A549 (cell line): ENCODE results near the gene IKZF3. TPM values are rescaled to one million over a fixed set of nuclear protein-coding genes. Genes with fewer than 3 reads are reported as not detected.
"Not testable (repeated sequence)": the region's sequence is repeated elsewhere in the genome, so short reads cannot be mapped to it uniquely, and the experiment has no call there.

ENCODE experiments used
- ATAC-seq, 2 experiments: fragments of 200-7000 bp in 1 of 2; fragments of >200 bp in 1 of 2; cut with Nextera tagmentation in 1 of 2; cut with Tn5 transposase in 1 of 2; 3 replicates each; pipeline versions ENCODE4 v1.8.0 to v1.9.1; 2018 to 2020; ENCODE audit warnings: mild to moderate bottlenecking in 1 of 2, moderate library complexity in 1 of 2
- CTCF ChIA-PET: fragments of 300-600 bp; sonication (Branson Sonifier 250); formaldehyde crosslinking; extraction: SDS; loops from one replicate; lab custom pipeline; 2021; ENCODE audit warnings: antibody characterized with exemption, inconsistent platforms; lab: Yijun Ruan, JAX
- POLR2A ChIA-PET: fragments of 350-600 bp; formaldehyde crosslinking; extraction: SDS; loops from one replicate; lab custom pipeline; 2021; ENCODE audit warnings: antibody characterized with exemption, inconsistent platforms; lab: Yijun Ruan, JAX
- DNase-seq, 2 experiments: peaks; one replicate each; pipeline versions ENCODE4 v3.0.0 to v3.0.0-alpha.2; 2011 to 2016; ENCODE audit warnings: low read depth in 1 of 2, low spot score in 1 of 2
- FAIRE-seq: peaks from 2 replicates; lab custom pipeline; 2011; peaks lifted over from hg19 to GRCh38; lab: Jason Lieb, UNC
- H3K27ac ChIP-seq, 2 experiments: fragments of >200 bp; sonication (Bioruptor Twin); formaldehyde crosslinking; 3 replicates each; pipeline ENCODE4 v1.5.1; 2016 to 2017
- H3K4me1 ChIP-seq: fragments of >200 bp; sonication (Bioruptor Twin); formaldehyde crosslinking; 3 replicates; pipeline ENCODE4 v1.6.1; 2016
- H3K4me2 ChIP-seq: fragments of >200 bp; sonication (Bioruptor Twin); formaldehyde crosslinking; 3 replicates; pipeline ENCODE4 v1.6.1; 2016
- H3K4me3 ChIP-seq: fragments of >200 bp; sonication (Bioruptor Twin); formaldehyde crosslinking; 3 replicates; pipeline ENCODE4 v1.5.1; 2016
- H3K9me3 ChIP-seq: fragments of >200 bp; sonication (Bioruptor Twin); formaldehyde crosslinking; 3 replicates; pipeline ENCODE4 v1.6.1; 2016
- EP300 ChIP-seq, 2 experiments: fragments of >200 bp; sonication (Bioruptor Twin); formaldehyde crosslinking; IDR thresholded peaks; 2 replicates in 1 of 2; 3 replicates in 1 of 2; pipeline ENCODE4 v1.6.1; 2016 to 2017
- ESRRA ChIP-seq: fragments of 150-350 bp; IDR thresholded peaks from 2 replicates; pipeline ENCODE4 v1.6.1; 2014; ENCODE audit warnings: mild to moderate bottlenecking, low read length, borderline replicate concordance
- FOSB ChIP-seq: fragments of 250-450 bp; sonication (Bioruptor Pico); IDR thresholded peaks from 2 replicates; pipeline ENCODE4 v1.5.0; 2020; ENCODE audit warnings: mild to moderate bottlenecking, moderate library complexity
- FOSL2 ChIP-seq, 2 experiments: fragments of 450-650 bp in 1 of 2; fragments of >200 bp in 1 of 2; sonication (Bioruptor Twin) in 1 of 2; formaldehyde crosslinking; IDR thresholded peaks; 2 replicates each; pipeline versions ENCODE4 v1.5.0 to v1.6.1; 2016 to 2020; ENCODE audit warnings: mild to moderate bottlenecking in 1 of 2, moderate library complexity in 1 of 2
- HOXA7 ChIP-seq: fragments of 250-450 bp; sonication (Bioruptor Pico); IDR thresholded peaks from 2 replicates; pipeline ENCODE4 v1.5.0; 2020; ENCODE audit warnings: mild to moderate bottlenecking, moderate library complexity
- HOXB5 ChIP-seq: fragments of 250-450 bp; sonication (Bioruptor Pico); IDR thresholded peaks from 2 replicates; pipeline ENCODE4 v1.5.0; 2020; ENCODE audit warnings: mild to moderate bottlenecking, moderate library complexity
- KDM5A ChIP-seq: fragments of 200-600 bp; sonication (generic); IDR thresholded peaks from 2 replicates; pipeline ENCODE4 v1.6.1; 2016; ENCODE audit warnings: antibody characterized with exemption, mild to moderate bottlenecking
- NFE2L2 ChIP-seq: fragments of 150-350 bp; conservative IDR thresholded peaks from 2 replicates; pipeline ENCODE4 v1.6.1; 2014; ENCODE audit warnings: low read length
- NR3C1 ChIP-seq: fragments of >200 bp; sonication (Bioruptor Twin); formaldehyde crosslinking; IDR thresholded peaks from 3 replicates; pipeline ENCODE4 v1.6.1; 2017
- PBX3 ChIP-seq: IDR thresholded peaks from 2 replicates; pipeline ENCODE4 v1.6.1; 2012
- RAD21 ChIP-seq, 2 experiments: fragments of >200 bp in 1 of 2; sonication (Bioruptor Twin) in 1 of 2; formaldehyde crosslinking in 1 of 2; IDR thresholded peaks in 1 of 2; conservative IDR thresholded peaks in 1 of 2; 2 replicates in 1 of 2; 3 replicates in 1 of 2; pipeline ENCODE4 v1.6.1; 2012 to 2018; ENCODE audit warnings: inconsistent platforms in 1 of 2
- RARB ChIP-seq: fragments of 250-450 bp; sonication (Bioruptor Pico); IDR thresholded peaks from 2 replicates; pipeline ENCODE4 v1.8.0; 2021; ENCODE audit warnings: mild to moderate bottlenecking, moderate library complexity
- REST ChIP-seq: fragments of 200-600 bp; sonication (generic); IDR thresholded peaks from 2 replicates; pipeline ENCODE4 v1.6.1; 2016; ENCODE audit warnings: antibody characterized with exemption, mild to moderate bottlenecking, moderate library complexity
- SREBF2 ChIP-seq: fragments of 450-650 bp; IDR thresholded peaks from 2 replicates; pipeline ENCODE4 v1.6.1; 2014; ENCODE audit warnings: mild to moderate bottlenecking, moderate library complexity
- ZC3H11A ChIP-seq: fragments of 450-650 bp; IDR thresholded peaks from 2 replicates; pipeline ENCODE4 v1.6.1; 2014; ENCODE audit warnings: antibody characterized with exemption, mild to moderate bottlenecking
- ZFP36 ChIP-seq: fragments of 450-650 bp; IDR thresholded peaks from 2 replicates; pipeline ENCODE4 v1.6.1; 2014; ENCODE audit warnings: borderline replicate concordance; ENCODE audit not compliant: partially characterized antibody
- WGBS: methylation state at CpG from one replicate; pipeline ENCODE4 v1.1.6; 2017; ENCODE audit errors: missing lambda C conversion rate; 5-methylcytosine and 5-hydroxymethylcytosine counted together
- polyA plus RNA-seq, 4 experiments: library from polyadenylated mRNA; depleted of rRNA in 3 of 4; stranded (reverse); fragments of >200 nt; fragmentation: RNase III in 1 of 4; extraction: RNeasy Plus Mini Kit Qiagen cat#74134 plus additional on column Dnase treatment in 1 of 4; gene quantifications; 2 replicates in 3 of 4; 3 replicates in 1 of 4; pipeline ENCODE4 v1.2.3, GENCODE V29; 2011 to 2017

The IKZF3 gene
- polyA plus RNA-seq, 2 of the 4 experiments (the other 2 are of a cell fraction), result not detected

- CTCF ChIA-PET, result interaction anchor here (0.7 to 4.2 kb wide), 9 partner anchors 10 to 110 kb away, joined by 3 to 46 read pairs (median 4); partner anchors contain the start of genes ERBB2, MIEN1 and PNMT
- Histone ChIP-seq H3K27ac (no peak overlapping the region), H3K4me3 (no peak overlapping the region), H3K9me3 (no peaks in the 10 kb centered on the region), H3K4me1 (no peaks in the 10 kb centered on the region), H3K4me2 (no peak overlapping the region)
- POLR2A ChIA-PET, result no interaction called here
- WGBS, result 92% methylated on average over 18 of the region's 18 CpGs
- ATAC-seq (peak; percentile 13 to 16; a peak in 2 of 6 replicates), FAIRE-seq (no peak), DNase-seq (no peak)
- TF ChIP-seq HOXA7 (CRISPR knock-in tag), result no peak
- no peak for TF ChIP-seq KDM5A
- TF ChIP-seq SREBF2, result no peak
- no peak for TF ChIP-seq NFE2L2
- no peak for TF ChIP-seq RARB
- TF ChIP-seq FOSL2 (IDR thresholded peaks at IDR 0.05), result no peak
- no peak for TF ChIP-seq FOSL2 (CRISPR knock-in tag; IDR thresholded peaks at IDR 0.05)
- TF ChIP-seq ZFP36, result no peak
- no peak for TF ChIP-seq FOSB
Observed at GRCh38 chr17:39715375-39716072, 148.6 kb downstream of the IKZF3 start.

- DNase-seq (no peak), ATAC-seq (no peak), FAIRE-seq (no peak)
- no peak overlapping the region for H3K4me3 ChIP-seq
- POLR2A ChIA-PET, result no interaction called here
- no peak overlapping the region for H3K27ac ChIP-seq
- no peak overlapping the region for H3K4me2 ChIP-seq
- no peaks in the 10 kb centered on the region for H3K9me3 ChIP-seq
- WGBS, result 89% methylated on average over 4 of the region's 4 CpGs
- TF ChIP-seq HOXB5 (CRISPR knock-in tag) (no peak), RAD21 (conservative IDR thresholded peaks at IDR 0.05 in 1 of 2, IDR thresholded peaks at IDR 0.05 in 1 of 2) (no peak), PBX3 (no peak), ZFP36 (no peak), ESRRA (no peak), HOXA7 (CRISPR knock-in tag) (no peak), EP300 (IDR thresholded peaks at IDR 0.05) (no peak)
- CTCF ChIA-PET, result interaction anchor here (0.6 to 4.2 kb wide), 10 partner anchors 11 to 167 kb away, joined by 3 to 46 read pairs (median 4); partner anchors contain the start of genes ERBB2, MIEN1, PNMT and TCAP
- H3K4me1 ChIP-seq, result no peaks in the 10 kb centered on the region
Observed at GRCh38 chr17:39714234-39714633, 149.9 kb downstream of the IKZF3 start.

- TF ChIP-seq REST (no peak), ZC3H11A (no peak), NR3C1 (no peak)
- no peak overlapping the region for H3K27ac ChIP-seq
- 90% methylated on average over 10 of the region's 10 CpGs for WGBS
- POLR2A ChIA-PET, result no interaction called here
- DNase-seq (no peak), ATAC-seq (no peak), FAIRE-seq (no peak)
- no peak overlapping the region for H3K4me3 ChIP-seq
- no peak overlapping the region for H3K4me2 ChIP-seq
- no peaks in the 10 kb centered on the region for H3K9me3 ChIP-seq
- CTCF ChIA-PET, result interaction anchor here (3.0 kb wide), 1 partner anchor 18 kb away, joined by 12 read pairs; the partner anchor contains the start of gene MIEN1
- H3K4me1 ChIP-seq, result no peaks in the 10 kb centered on the region
Observed at GRCh38 chr17:39711851-39712250, 152.3 kb downstream of the IKZF3 start.

- not testable (repeated sequence) for H3K4me1 ChIP-seq, H3K4me2 ChIP-seq, H3K4me3 ChIP-seq, ATAC-seq, H3K27ac ChIP-seq, DNase-seq, H3K9me3 ChIP-seq, FAIRE-seq
- ChIA-PET CTCF (interaction anchor here (0.6 to 3.0 kb wide), 8 partner anchors 8 to 89 kb away, joined by 3 to 12 read pairs (median 4); partner anchors contain the start of genes ERBB2, MIEN1 and TCAP), POLR2A (interaction anchor here (1.1 to 1.5 kb wide), 2 partner anchors 11 to 19 kb away, joined by 3 to 5 read pairs; partner anchors contain the start of genes ERBB2 and MIEN1)
- 92% methylated on average over 11 of the region's 11 CpGs for WGBS
Observed at GRCh38 chr17:39711071-39711470, 153.0 kb downstream of the IKZF3 start.
